IPS DF 4.7 (cell line): ENCODE data around the gene CFL1.
"Not testable (repeated sequence)": the region's sequence is repeated elsewhere in the genome, so short reads cannot be mapped to it uniquely, and the experiment has no call there.

Source experiments
- DNase-seq: peaks from one replicate; pipeline ENCODE4 v3.0.0-alpha.2; 2013; ENCODE audit warnings: low spot score; ENCODE audit errors: extremely low read depth

CFL1 gene

DNA sequence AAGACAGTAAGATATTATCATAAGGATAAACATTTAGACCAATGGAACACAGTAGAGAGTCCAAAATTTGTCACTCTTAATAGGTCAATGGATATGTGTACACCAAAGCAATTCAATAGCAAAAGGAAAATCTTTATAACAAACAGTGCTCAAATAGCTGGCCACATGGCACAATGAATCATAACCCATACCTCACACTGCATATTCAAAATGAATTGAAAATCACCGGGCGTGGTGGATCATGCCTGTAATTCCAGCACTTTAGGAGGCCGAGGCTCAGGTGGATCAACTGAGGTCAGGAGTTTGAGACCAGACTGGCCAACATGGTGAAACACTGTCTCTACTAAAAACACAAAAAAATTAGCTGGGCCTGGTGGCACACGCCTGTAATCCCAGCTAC lies 15.8 kb downstream of the CFL1 start:
- DNase-seq, result no peak

DNA sequence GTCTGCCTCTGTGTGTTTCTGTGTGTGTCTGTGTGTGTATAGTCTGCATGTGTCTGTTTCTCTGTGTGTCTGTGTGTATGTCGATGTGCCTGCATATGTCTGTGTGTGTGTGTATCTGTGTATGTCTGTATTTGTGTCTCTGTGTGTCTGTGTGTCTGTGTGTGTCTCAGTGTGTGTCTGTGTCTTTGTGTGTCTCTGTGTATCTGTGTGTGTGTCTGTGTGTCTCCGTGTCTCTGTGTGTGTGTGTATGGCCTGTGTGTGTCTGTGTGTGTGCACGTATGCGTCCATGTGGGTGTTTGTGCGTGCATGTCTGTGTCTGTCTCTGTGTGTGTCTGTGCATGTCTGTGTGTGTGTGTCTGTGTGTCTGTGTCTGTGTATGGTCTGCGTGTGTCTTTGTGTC lies 23.8 kb downstream of the CFL1 start:
- DNase-seq, result no peak

DNA sequence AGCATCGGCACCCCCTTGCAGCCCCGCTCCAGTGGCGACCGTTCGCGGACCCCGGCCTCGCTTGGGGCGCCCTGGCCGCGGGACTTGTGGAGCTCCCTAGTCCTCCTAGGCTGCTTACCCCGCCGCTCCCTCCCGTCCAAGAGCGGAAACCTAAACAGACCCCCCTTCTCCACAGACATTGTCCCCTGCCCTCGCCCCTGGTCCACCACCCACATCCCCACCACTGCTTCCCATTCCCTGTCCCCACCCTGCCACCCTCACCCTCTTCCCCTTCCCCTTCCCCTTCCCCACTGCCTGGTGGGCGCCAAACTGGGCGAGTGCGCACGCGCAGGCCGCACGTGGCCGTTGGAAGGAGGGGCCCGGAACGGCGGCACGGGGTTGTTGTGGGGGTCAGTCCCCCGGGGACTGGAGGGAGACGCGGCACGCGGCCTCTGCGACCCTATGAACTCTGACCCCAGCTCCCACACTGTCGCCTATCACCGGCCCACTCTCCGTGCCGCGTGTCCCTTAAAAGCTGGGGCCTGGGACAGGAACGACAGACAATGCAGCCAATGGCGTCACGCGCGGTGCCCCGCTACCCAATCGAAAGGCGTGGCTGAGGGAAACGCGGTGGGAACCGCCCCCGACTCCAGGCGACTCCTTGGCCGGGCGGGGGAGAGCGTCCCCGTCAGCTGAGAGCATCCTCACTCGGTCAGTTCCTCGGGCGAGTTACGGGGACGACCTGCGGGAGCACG lies 24.5 kb downstream of the CFL1 start, which contains the start of gene SNX32:
Gene SNX32, plus strand, starts transcription at position 667 of the 734 bp plus-strand sequence. CDS start 103 bp downstream, outside the sequence.
- DNase-seq, result no peak

DNA sequence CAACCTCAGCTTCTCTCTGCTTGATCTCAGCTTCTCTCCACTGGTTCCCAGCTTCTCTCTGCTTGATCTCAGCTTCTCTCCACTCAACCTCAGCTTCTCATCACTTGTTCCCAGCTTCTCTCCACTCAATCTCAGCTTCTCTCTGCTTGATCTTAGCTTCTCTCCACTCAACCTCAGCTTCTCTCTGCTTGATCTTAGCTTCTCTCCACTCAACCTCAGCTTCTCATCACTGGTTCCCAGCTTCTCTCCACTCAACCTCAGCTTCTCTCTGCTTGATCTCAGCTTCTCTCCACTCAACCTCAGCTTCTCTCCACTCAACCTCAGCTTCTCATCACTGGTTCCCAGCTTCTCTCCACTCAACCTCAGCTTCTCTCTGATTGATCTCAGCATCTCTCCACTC lies 25.7 kb downstream of the CFL1 start:
- DNase-seq, result not testable (repeated sequence)

DNA sequence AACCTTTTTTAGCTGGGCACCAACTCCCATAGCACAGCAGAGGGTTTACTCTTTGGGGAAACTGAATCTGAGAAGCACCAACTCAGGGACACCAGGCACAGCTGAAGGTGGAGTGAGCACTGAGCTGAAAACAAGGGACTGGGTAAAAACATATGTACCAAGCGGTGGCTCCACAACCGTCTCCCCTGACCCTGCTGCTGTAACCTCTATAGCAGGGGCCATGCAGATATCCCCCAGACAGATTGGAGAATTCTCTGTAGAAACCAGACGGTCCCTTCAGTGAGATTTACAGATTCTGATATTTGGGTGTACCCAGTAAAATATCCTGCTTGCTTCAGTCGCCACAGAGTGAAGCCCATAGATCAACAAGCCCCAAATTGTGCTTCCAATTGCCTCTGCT lies 28.5 kb downstream of the CFL1 start:
- no peak for DNase-seq

DNA sequence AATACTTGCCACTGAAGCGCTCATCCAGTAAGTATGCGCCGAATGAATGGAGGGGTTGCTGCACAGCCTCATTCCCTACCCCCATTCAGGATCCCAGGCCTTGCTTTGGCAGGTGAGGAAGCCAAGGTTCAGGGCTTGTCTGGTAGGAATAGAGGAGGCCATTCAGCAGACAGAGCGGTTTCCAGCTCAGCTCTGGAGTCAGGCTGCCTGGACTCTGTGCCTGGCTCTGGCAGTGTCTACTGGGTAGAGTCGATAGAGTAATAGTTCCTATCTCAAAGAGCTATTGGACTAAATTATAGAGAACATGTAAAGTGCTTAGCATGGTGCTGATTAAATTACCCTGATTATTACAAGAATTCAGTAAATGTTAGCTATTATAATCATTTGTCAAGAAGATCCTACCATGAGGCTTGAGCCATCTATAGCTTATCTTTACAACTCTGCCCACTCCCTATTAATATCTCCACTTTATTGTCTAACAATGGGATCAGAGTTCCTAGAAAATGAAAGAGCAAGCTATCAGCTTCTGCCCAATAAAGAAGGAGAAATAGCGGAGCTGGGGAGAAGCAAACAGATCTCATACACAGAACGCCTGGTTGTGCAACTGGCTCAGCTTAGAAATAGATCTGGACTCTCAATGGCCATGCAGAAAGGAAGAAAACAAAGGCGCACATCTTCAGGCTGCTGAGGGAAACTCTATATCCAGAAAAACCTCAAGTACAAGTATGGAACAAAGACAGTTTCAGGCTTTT lies 30.8 kb downstream of the CFL1 start:
- no peak for DNase-seq

DNA sequence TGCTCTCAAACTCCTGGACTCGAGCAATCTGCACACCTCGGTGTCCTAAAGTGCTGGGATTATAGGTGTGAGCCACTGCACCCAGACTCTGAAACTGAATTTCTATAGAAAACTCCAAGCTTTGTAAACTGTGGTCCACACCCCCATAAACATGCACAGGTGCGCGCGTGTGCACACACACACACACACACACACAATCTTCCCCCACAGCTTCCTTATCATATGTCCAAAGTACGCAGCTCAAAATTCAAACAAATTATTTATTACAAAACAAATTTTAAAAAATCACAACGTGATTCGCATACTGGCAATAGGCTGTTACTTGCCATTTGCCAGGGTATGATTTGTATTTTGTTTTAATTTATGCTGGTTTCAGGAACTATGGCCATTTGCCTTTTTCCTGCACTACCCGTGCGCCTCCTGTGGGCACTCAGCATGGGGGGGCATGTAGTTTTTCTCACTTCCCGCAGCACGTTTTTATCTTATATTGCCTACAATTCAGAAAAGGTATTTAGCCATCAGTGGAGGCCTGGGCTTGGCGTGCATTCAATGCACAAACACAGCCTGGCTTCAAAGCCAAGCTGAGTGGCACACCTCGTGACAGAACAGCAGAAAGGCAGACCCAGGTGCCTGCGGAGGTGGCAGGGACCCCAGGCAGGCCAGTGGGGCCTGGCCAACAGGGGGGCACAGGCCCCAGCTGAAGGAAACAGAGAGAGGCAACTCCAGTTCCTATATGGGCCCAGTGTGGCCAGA lies 35.0 kb downstream of the CFL1 start:
- DNase-seq, result no peak

DNA sequence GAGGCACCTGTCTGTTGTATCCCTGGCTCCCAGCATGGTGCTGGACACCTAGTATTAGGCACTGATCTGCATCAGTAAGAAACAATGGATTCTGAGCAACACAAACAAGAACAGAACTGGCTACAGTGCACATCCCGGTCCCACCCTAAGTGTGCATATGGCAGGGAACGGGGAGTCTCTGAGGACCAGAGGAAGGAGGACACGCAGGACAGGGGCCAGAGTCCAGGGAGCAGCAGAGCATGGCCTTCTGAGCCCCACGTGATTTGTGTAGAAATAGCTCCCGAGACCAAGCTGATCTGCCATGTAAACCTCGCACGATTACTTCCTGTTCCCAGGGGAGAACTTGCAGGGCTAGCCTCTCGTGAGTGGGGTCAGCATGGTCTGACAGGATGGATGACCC lies 36.9 kb downstream of the CFL1 start:
- no peak for DNase-seq

DNA sequence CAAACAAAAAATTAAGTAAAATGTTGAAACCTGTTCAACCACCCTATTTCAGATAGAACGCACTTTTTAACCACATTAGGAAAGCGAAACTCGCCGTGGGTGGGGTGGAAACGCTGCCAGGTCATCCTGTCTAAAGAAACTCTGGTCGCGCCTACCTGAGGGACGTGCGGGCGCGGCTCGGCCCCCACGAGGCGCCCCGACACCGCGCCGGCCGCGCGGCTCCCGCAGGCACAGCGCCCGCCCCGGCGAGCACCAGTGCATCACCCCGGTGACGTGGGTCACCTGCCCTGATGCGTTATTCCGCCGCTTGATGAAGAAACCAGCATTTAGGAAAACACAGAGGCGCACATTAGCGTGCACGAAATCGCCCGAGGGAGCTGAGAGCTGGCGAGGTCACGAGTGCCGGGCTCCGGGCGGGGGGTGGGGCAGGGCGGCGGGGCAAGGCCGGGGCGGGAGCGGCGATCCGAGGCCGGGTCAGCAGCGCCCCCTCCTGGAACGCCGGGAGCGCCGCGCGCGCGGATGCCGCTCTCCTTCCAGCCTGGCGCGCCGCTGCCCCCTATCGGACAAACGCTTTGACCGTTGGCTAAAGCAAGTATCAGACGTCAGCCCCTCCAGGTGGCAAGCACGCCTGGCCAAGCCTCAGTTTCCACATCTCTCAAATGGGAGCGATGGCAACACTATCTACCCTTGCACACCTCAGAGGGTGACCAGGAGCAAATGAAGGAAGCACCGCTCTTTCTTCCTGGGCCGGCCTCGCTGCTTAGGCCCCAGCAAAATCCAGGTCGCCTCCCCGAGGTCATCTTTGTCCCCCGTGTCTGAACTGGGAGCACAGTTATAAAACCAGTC lies 39.9 kb downstream of the CFL1 start:
- DNase-seq, result no peak

DNA sequence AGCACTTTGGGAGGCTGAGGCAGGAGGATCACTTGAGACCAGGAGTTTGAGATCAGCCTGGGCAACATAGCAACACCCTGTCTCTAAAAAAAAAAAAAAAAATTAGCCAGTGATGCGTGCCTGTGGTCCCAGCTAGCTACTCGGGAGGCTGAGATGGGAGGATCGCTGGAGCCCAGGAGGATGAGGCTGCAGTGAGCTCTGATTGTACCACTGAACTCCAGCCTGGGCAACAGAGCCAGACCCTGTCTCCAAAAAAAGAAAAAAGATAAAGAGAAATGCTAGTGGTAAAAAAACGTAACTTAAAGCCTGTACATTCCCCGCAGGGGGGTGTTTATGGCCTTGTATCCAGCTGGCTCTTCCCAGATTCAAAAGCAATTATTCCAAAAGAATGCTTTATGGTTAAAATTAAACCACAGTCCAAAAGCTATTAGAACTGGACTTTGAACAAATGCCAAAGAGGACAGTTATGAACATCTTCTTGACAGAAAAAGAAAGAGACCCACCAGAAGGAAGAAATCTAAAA lies 40.6 kb downstream of the CFL1 start:
- DNase-seq, result no peak

DNA sequence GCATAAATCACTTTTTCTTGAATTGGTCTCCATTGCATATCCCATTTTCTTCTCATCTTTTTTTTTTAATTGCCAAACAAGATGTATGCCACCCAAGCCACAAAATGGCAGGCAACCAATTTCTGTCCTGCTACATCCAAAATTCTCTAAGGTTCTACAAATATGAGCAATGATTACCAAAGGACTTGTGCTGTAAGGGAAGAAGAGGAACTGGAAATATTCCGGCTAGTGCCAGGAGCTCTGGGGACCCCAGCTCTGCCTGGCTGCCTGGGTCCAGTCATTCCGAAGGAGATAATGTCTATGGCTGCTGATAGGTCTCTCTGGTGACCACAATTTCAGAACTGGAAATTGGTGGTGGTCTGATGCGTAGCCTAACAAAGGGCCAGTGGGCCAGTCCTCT lies 41.3 kb downstream of the CFL1 start:
- no peak for DNase-seq

DNA sequence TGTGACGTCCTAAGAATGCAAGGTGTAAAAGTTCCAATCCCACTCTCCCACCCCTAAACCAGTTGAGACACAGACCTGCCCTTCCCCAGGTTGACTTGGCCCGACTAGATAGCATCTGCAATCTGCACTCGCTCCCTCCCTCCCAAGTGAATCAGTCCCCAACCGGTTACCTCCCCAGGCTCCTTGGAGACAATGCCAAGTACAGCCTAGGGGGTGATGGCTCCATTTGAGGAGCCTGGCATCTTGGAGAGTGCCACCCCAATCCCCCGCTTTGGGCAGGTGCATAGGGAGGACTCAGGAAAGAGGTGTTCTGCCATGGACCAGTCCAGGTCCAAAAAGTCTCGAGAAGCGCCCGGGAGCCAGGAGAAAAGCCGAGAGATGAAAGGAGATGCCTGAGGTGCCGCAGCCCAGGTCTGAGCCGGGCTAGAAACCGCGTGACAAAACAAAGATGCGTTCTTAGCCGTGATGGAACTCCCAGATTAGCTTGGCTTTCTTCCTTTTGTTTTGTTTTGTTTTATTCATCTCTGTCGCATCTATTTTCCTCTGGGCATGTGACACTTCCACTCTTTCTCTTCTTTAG lies 42.9 kb downstream of the CFL1 start:
- DNase-seq, result no peak

DNA sequence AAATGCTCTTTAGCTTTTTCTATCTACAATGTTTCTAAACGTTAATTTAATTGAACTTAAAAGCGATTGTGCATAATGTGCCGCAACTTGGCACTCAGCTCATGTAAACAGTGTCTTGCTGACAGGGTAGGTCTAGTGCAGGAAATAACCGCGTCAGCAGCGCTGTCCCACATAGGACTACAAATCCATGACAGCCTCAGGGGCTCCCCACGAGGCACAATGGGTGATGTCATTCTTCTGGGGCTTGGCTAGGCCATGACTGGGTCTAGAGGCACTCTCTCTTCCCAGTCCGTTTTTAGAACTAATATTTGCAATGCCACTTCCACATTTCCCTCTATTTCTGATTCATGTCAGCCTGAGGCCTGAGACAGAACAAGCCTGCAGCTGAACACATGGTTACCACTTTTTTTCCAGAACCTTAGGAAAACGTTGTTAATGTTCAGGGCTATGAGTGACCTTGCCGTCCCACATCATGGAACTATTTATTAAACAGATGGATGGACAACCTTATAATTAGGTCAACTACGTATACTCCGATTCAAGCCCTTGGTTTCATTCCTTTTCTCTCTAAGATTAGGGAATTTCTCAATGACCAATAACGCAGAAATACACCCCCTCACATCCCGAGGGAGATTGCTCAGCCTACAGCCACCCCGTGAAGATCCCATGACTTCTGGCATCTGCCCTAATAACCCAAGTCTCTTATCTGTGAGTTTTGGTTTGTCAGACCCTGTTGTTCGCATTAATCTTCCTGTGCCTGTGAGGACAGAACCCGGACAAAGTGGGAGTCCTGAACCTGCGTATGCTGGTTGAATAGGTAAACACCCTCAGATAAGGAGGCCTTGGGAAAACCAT lies 43.6 kb downstream of the CFL1 start:
- DNase-seq, result no peak

DNA sequence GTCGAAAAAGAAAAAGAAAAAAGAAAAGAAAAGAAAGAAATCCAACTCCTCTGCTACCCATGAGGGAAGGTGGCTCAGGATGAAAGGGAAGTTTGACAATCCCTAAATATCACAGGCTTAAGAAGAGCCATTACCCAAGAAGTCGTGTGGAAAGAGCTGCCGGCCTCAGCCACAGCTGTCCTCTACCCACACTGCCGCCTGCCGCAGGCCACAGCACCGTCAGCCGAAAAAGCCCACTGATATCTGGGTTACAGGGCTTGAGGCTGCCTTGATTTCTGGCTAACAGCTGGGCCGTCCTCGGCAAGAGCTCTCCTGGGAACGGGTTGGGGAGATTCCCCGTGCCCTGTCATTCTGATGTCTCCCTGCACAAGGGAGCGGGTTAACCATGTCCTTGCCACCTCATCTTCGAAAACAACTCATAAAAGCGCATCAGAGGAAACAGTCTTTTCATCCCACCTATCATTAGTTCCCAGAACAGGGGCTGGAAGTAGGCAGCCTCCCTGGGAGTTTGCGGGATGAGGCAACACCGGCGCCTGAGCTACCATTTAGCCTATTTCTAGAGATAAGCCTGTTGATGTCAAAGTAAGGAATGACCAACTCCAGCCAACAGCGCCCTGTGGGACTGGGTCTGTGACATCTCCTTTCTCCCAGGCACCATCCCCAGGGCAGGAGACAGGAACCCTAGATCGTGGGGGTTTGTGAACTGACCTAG lies 46.1 kb downstream of the CFL1 start:
- no peak for DNase-seq

DNA sequence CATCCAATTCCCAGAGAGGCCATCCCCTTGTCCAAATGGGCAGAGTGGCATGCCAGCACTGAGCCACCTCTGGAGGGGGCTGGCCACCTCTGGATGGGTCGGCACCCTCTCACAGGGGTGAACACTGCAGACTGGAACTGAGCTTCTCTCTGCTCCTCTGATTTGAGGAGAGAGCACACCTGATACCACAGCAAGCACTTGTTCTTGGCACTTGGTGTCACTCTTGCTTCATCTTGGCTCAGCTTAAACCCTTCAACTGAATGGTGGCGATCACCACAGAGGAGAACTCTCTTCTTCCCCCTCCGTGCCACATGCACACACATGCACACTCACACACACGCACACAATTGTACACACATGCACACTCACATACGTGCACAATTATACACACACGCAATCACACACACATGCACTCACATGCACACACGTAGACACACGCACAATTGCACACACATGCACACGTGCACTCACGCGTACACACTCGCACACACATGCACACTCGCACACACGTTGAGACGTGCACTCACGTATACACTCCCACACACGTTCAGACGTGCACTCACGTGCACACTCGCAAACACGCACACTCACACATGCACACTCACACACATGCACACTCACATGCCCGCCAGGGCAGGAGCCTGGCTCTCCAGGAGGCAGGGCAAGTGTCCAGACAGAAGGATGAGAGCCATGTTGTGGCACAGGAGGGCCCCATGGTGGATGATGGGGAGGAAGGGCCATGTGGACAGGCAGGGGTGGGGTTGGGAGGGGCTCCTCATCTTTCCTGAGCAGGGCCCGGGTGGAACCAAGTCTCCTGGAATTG lies 47.7 kb downstream of the CFL1 start:
- DNase-seq, result no peak

DNA sequence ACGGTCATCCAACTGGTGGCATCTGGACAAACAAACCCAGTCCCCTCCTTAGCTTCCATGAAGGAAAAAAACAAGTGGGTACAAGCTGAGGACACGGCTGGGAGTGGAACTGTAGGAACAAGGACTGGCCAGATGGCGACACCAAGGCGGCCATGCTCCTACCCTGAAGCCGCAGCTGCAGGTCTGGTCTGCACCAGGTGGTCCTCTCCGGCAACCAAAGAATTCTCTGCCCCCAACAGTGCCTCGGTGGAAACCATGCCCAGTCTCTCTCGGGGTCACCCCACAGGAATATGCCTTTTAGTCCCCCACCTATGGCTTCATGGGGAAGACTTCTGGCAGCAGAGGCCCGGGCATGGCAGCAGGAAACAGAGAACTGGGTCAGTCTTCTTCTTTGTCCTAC lies 48.5 kb downstream of the CFL1 start:
- DNase-seq, result no peak

DNA sequence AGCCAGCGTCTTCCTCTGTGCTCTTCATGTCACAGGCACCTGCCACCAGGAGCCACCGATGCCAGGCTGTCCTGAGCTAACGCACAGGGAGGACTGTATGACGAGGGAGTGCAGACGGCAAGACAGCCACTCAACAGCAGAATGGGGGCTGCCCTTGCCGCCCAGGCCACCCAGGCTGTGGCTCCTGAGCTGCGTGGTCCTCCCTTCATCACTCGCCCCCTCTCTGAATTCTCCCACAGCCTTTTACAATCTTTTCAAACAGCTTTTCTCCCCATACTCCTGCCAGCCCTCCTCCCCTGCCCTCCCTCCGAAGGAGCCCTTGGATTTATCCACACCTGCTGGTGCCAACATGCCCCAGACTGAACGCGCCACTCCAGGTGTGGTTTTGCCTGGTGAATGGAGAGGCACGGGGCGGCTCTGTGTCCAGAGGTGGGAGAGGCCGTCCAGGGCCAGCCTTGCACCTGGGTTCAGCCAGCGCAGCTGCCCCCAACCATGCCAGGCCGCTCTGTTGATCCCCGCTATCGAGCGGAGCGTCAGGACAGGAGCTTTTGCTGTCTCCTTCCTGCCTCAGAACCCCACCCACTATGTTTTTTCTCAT lies 49.1 kb downstream of the CFL1 start:
- DNase-seq, result no peak

DNA sequence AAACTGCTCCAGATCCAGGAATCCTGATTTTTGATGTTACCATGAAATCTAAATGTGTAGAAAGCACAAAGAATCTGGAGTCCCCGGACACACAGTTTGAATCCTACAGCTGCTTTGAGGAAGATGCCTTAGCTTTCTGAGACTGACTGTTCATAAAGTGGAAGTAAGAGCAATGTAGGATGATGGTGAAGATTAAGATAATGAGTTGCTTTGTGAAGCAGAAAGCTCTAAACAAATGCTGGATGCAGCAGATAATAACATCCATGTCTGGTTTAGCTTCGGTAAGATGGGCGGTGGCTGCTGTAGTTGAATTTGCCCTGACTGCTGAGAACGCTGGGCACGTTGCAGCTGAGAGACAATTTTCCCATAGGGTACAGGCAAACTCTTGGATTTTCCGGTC lies 51.0 kb downstream of the CFL1 start:
- no peak for DNase-seq
